ES-I3 (cell line): ENCODE measurements around the gene EFNB3.
A peak's percentile ranks its signal among the peaks of the same experiment; 100 is the strongest.

ENCODE experiments used
- H3K36me3 ChIP-seq: 2 replicates; pipeline ENCODE4 v1.6.1; 2013; ENCODE audit warnings: mild to moderate bottlenecking, low read length, control low read depth, moderate library complexity; ENCODE audit not compliant: insufficient read depth
- H3K4me1 ChIP-seq: 2 replicates; pipeline ENCODE4 v1.6.1; 2013; ENCODE audit warnings: mild to moderate bottlenecking, control low read depth, low read length; ENCODE audit not compliant: insufficient read depth
- H3K9ac ChIP-seq: 2 replicates; pipeline ENCODE4 v1.6.1; 2013; ENCODE audit warnings: low read depth, mild to moderate bottlenecking, low read length, moderate library complexity
- H3K9me3 ChIP-seq: 2 replicates; pipeline ENCODE4 v1.6.1; 2013; ENCODE audit warnings: mild to moderate bottlenecking, low read length, moderate library complexity; ENCODE audit not compliant: control insufficient read depth, insufficient read depth

Gene EFNB3

GRCh38 chr17:7687072-7687907 lies 17.7 kb upstream of the EFNB3 start, which contains the start of gene TP53:
Gene TP53, minus strand, starts transcription at chr17:7687490. Its CDS starts 10,896 bp downstream, at chr17:7676594.
- Histone ChIP-seq H3K9ac (peak within 1 kb of the TSS; percentile 93), H3K36me3 (no peaks in the 10 kb centered on the region), H3K9me3 (no peaks in the 10 kb centered on the region), H3K4me1 (peaks cover 6% of the 10 kb centered on the region; the same call in 1 of the 2 replicates)

GRCh38 chr17:7687908-7688807 lies 16.8 kb upstream of the EFNB3 start, which contains the start of gene WRAP53:
Gene WRAP53, plus strand, starts transcription at chr17:7688477. Its CDS starts 172 bp downstream, at chr17:7688649.
- H3K9me3 ChIP-seq: no peaks in the 10 kb centered on the region
- H3K4me1 ChIP-seq: peaks cover 6% of the 10 kb centered on the region; the same call in 1 of the 2 replicates
- peak within 1 kb of the TSS; percentile 93 for H3K9ac ChIP-seq
- H3K36me3 ChIP-seq: no peaks in the 10 kb centered on the region

- Histone ChIP-seq H3K4me1 (peaks cover 6% of the 10 kb centered on the region; the same call in 1 of the 2 replicates), H3K9ac (peak overlapping the region; percentile 70), H3K9me3 (no peaks in the 10 kb centered on the region), H3K36me3 (no peaks in the 10 kb centered on the region)
Measured at GRCh38 chr17:7688808-7689316, 16.1 kb upstream of the EFNB3 start.

- Histone ChIP-seq H3K36me3 (no peaks in the 10 kb centered on the region; the same call in 1 of the 2 replicates), H3K9me3 (no peaks in the 10 kb centered on the region), H3K9ac (no peak overlapping the region)
Measured at GRCh38 chr17:7695586-7695985, 9.4 kb upstream of the EFNB3 start.

GRCh38 chr17:7697828-7698588 lies 7.0 kb upstream of the EFNB3 start:
- no peaks in the 10 kb centered on the region; the same call in 1 of the 2 replicates for H3K36me3 ChIP-seq
- no peaks in the 10 kb centered on the region for H3K9me3 ChIP-seq
- H3K9ac ChIP-seq: no peak overlapping the region
- H3K4me1 ChIP-seq: no peaks in the 10 kb centered on the region

More at GRCh38 chr17:7695586-7695985, 9.4 kb upstream of the EFNB3 start:
- H3K4me1 ChIP-seq: no peaks in the 10 kb centered on the region

- no peaks in the 10 kb centered on the region; the same call in 1 of the 2 replicates for H3K36me3 ChIP-seq
- H3K9me3 ChIP-seq: no peaks in the 10 kb centered on the region
- no peak overlapping the region for H3K9ac ChIP-seq
- H3K4me1 ChIP-seq: no peaks in the 10 kb centered on the region; the same call in 1 of the 2 replicates
Measured at GRCh38 chr17:7700510-7700909, 4.5 kb upstream of the EFNB3 start.

- Histone ChIP-seq H3K9me3 (no peaks in the 10 kb centered on the region), H3K4me1 (no peaks in the 10 kb centered on the region; the same call in 1 of the 2 replicates), H3K9ac (no peak overlapping the region), H3K36me3 (no peaks in the 10 kb centered on the region)
Measured at GRCh38 chr17:7701681-7702080, 3.3 kb upstream of the EFNB3 start.

GRCh38 chr17:7702776-7703175 lies 2.2 kb upstream of the EFNB3 start:
- Histone ChIP-seq H3K36me3 (no peaks in the 10 kb centered on the region), H3K9ac (no peak overlapping the region), H3K9me3 (no peaks in the 10 kb centered on the region), H3K4me1 (no peaks in the 10 kb centered on the region; the same call in 1 of the 2 replicates)

GRCh38 chr17:7703584-7704479 lies 1.2 kb upstream of the EFNB3 start:
- no peaks in the 10 kb centered on the region for H3K36me3 ChIP-seq
- H3K9me3 ChIP-seq: no peaks in the 10 kb centered on the region
- H3K9ac ChIP-seq: peak overlapping the region; percentile 48; the same call in 1 of the 2 replicates
- H3K4me1 ChIP-seq: no peaks in the 10 kb centered on the region; the same call in 1 of the 2 replicates

GRCh38 chr17:7705269-7706255 lies 560 bp downstream of the EFNB3 start:
- Histone ChIP-seq H3K9ac (peak overlapping the region; percentile 48), H3K36me3 (no peaks in the 10 kb centered on the region), H3K4me1 (peaks cover 5% of the 10 kb centered on the region; the same call in 1 of the 2 replicates), H3K9me3 (no peaks in the 10 kb centered on the region)

- Histone ChIP-seq H3K4me1 (peaks cover 9% of the 10 kb centered on the region; the same call in 1 of the 2 replicates), H3K9me3 (no peaks in the 10 kb centered on the region), H3K9ac (no peak overlapping the region; the same call in 1 of the 2 replicates)
Measured at GRCh38 chr17:7706631-7707354, 1.8 kb downstream of the EFNB3 start.

More at GRCh38 chr17:7706631-7707354, 1.8 kb downstream of the EFNB3 start:
- H3K36me3 ChIP-seq: no peaks in the 10 kb centered on the region
